Measurements from ENCODE around the gene HNRNPA0. TPM values are rescaled to one million over a fixed set of nuclear protein-coding genes. Genes with fewer than 3 reads are reported as not detected.
A peak's percentile ranks its signal among the peaks of the same experiment; 100 is the strongest.

The HNRNPA0 gene
- total RNA-seq, 4 donors from 2014 or later, result 6.0 to 10.8 (median 9.0) TPM

DNA sequence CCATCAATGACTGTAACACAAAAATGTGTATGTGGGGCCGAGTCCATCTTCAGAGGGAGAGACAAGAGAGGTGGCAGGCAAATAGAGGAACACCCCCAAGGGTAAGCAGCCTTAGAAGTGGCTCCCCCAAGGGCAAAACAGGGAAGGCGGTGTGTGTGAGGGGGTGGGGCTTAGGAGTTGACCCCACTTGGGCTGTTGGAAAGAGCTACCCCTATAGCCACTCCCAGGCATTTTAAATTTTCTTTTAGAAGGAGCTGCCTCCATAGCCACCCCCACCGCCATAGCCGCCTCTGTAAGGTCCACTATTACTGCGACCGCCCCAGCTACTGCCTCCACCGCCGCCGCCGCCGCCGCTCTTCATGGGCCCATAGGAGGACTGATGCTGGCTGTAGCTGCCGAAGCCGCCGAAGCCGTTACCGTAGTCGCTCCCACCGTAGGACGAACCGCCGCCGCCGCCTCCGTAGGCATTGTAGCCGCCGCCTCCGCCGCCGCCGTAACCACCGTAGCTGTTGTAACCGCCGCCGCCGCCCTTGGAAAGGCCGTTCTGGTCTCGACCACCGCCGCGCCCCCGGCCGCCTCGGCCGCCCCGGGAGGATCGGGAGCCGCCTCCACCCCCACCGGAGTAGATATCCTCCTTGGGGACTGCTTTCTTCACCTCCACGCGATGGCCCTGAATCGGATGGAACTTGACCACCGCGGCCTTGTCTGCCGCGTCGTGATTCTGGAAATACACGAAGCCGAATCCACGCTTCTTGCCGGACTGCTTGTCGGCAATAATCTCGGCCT is 1.1 kb downstream of the HNRNPA0 start:
- peak overlapping the region; percentile 96 to 100 (median 98) for H3K27ac ChIP-seq
- intact Hi-C loops (cut with DNase I; ENCODE audit: low total_unique reads), result no loop called here
- in situ Hi-C loops (cut with MboI; ENCODE audit: low pct_ligation_motif_present in 1 of 4, low pct_unique_long_range_greater_than_20kb in 1 of 4, low sequenced_read_pairs in 3 of 4), result no loop called here
- TF ChIP-seq POLR2AphosphoS5 (IDR thresholded peaks at IDR 0.05), result no peak
- TF ChIP-seq, protein P1, sequence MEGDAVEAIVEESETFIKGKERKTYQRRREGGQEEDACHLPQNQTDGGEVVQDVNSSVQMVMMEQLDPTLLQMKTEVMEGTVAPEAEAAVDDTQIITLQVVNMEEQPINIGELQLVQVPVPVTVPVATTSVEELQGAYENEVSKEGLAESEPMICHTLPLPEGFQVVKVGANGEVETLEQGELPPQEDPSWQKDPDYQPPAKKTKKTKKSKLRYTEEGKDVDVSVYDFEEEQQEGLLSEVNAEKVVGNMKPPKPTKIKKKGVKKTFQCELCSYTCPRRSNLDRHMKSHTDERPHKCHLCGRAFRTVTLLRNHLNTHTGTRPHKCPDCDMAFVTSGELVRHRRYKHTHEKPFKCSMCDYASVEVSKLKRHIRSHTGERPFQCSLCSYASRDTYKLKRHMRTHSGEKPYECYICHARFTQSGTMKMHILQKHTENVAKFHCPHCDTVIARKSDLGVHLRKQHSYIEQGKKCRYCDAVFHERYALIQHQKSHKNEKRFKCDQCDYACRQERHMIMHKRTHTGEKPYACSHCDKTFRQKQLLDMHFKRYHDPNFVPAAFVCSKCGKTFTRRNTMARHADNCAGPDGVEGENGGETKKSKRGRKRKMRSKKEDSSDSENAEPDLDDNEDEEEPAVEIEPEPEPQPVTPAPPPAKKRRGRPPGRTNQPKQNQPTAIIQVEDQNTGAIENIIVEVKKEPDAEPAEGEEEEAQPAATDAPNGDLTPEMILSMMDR (IDR thresholded peaks at IDR 0.05), result no peak
- no peak for TF ChIP-seq EP300 (IDR thresholded peaks at IDR 0.05; ENCODE audit: low read depth)
- no peak for TF ChIP-seq POLR2A (IDR thresholded peaks at IDR 0.05)
- peak; percentile 48 for DNase-seq
- peak overlapping the region; percentile 61 to 92 (median 72) for H3K4me3 ChIP-seq
- H3K4me1 ChIP-seq, result peaks cover 22 to 47% (median 37%) of the 10 kb centered on the region in 4 donors
- WGBS, 2 donors (ENCODE audit: low coverage in 1 of 2), result 1 to 4% methylated on average over 2 to 53 of the region's 63 CpGs
- no peaks in the 10 kb centered on the region for H3K9me3 ChIP-seq
- H3K27me3 ChIP-seq, result no peaks in the 10 kb centered on the region
- no peaks in the 10 kb centered on the region for H3K36me3 ChIP-seq

DNA sequence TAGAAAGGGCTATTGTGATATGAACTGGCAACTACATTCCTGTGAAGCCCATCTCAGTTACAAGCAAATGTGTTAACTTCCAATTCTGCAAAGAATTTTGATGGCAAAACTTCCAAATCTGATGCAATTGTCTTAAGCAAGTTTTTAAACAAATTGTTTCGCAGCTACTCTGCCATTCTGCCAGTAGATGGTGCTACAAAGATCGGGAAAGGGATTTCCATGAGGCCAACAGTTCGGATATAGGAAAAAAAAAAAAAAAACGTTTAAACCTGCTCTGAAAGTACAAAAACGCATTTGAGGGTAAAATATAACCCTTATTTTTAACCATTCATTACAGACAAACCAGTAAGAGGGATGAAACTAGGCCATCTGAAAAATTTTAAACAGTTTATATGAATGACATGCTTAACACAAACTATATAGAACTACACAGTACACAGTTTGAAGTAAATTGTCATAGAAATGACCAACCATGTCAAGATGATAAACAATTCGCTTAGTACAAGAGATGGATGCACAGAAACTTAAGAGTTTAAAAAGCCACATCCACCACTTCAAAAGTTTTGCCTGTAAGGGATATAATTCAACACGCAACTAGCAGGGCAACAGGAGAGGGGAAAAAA is 2.2 kb downstream of the HNRNPA0 start:
- WGBS, 2 donors (ENCODE audit: low coverage in 1 of 2), result 0% methylated on average over 7 of the region's 7 CpGs
- Histone ChIP-seq H3K36me3 (no peaks in the 10 kb centered on the region), H3K27ac (peak overlapping the region; percentile 96 to 100 (median 98)), H3K4me1 (peaks cover 22 to 47% (median 37%) of the 10 kb centered on the region in 4 donors), H3K27me3 (no peaks in the 10 kb centered on the region), H3K9me3 (no peaks in the 10 kb centered on the region), H3K4me3 (peak overlapping the region; percentile 24 to 80 (median 62))
- in situ Hi-C loops (cut with MboI; ENCODE audit: low pct_ligation_motif_present in 1 of 4, low pct_unique_long_range_greater_than_20kb in 1 of 4, low sequenced_read_pairs in 3 of 4) (no loop called here), intact Hi-C loops (cut with DNase I; ENCODE audit: low total_unique reads) (no loop called here)
- DNase-seq, result peak; percentile 20
- TF ChIP-seq POLR2A (IDR thresholded peaks at IDR 0.05), result no peak
- no peak for TF ChIP-seq EP300 (IDR thresholded peaks at IDR 0.05; ENCODE audit: low read depth)
- TF ChIP-seq POLR2AphosphoS5 (IDR thresholded peaks at IDR 0.05), result peak in 1 of 3 donors; percentile 32
- TF ChIP-seq, protein P1 (IDR thresholded peaks at IDR 0.05), result peak; percentile 71 to 80 (median 78)

DNA sequence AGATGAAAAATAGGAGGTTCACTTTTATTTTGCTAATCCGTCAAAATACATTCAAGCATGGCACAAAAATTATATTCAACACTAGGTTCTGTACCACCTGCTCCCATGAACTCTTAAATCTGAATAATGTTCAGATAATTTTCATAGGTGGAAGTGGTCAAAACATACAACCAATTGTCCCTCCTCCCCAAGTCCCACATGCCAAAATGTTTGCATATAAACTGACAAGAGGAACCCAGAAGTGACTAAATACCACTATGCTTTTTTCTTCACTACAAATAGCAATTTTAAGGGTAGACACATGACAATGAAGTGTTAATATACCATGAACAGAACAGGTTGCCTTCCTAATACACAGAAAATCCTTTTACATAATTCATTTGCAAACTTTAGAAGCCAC is 3.7 kb downstream of the HNRNPA0 start:
- H3K4me3 ChIP-seq, result no peak overlapping the region
- in situ Hi-C loops (cut with MboI; ENCODE audit: low pct_ligation_motif_present in 1 of 4, low pct_unique_long_range_greater_than_20kb in 1 of 4, low sequenced_read_pairs in 3 of 4), result no loop called here
- no peaks in the 10 kb centered on the region for H3K9me3 ChIP-seq
- no peaks in the 10 kb centered on the region for H3K36me3 ChIP-seq
- 86% methylated on average over 1 of the region's 1 CpG; no CpG with 5 or more reads in 1 of the 2 donors for WGBS, 2 donors (ENCODE audit: low coverage in 1 of 2)
- peaks cover 22 to 47% (median 37%) of the 10 kb centered on the region in 4 donors for H3K4me1 ChIP-seq
- TF ChIP-seq, protein P1 (IDR thresholded peaks at IDR 0.05), result no peak
- TF ChIP-seq POLR2AphosphoS5 (IDR thresholded peaks at IDR 0.05) (no peak), EP300 (IDR thresholded peaks at IDR 0.05; ENCODE audit: low read depth) (no peak), POLR2A (IDR thresholded peaks at IDR 0.05) (no peak)
- no peak overlapping the region for H3K27ac ChIP-seq
- H3K27me3 ChIP-seq, result no peaks in the 10 kb centered on the region
- intact Hi-C loops (cut with DNase I; ENCODE audit: low total_unique reads), result no loop called here
- DNase-seq, result no peak

DNA sequence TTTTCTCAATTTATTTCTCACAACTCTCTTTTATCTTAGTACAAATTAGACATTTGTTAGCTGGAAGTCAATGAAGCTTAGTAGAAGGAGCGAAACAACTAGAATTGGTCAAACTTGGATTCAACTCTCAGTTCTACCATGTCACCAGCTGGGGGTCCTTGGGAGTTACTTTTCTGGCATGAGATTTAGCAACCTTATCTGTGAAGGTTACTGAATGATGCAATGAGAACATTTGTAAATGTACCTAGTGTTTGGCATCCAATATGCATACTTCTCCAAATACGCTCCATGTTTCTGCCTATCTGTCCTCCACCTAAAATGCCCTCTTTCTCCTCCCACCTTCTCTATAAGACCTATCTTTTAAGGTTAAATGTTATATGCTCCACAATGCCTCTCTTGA is 6.3 kb downstream of the HNRNPA0 start:
- H3K9me3 ChIP-seq, result no peaks in the 10 kb centered on the region
- TF ChIP-seq, protein P1 (IDR thresholded peaks at IDR 0.05), result no peak
- no peak for TF ChIP-seq POLR2A (IDR thresholded peaks at IDR 0.05)
- 86 to 100% methylated on average over 2 of the region's 2 CpGs for WGBS, 2 donors (ENCODE audit: low coverage in 1 of 2)
- no peak for DNase-seq
- in situ Hi-C loops (cut with MboI; ENCODE audit: low pct_ligation_motif_present in 1 of 4, low pct_unique_long_range_greater_than_20kb in 1 of 4, low sequenced_read_pairs in 3 of 4) (loop anchor here in 3 of 4 donors (10.0 to 25.0 kb wide), 3 partner anchors 83 to 111 kb away; no protein-coding TSS in a partner anchor), intact Hi-C loops (cut with DNase I; ENCODE audit: low total_unique reads) (no loop called here)
- H3K36me3 ChIP-seq, result no peaks in the 10 kb centered on the region
- H3K27me3 ChIP-seq, result no peaks in the 10 kb centered on the region
- H3K27ac ChIP-seq, result no peak overlapping the region
- peaks cover 22 to 41% (median 33%) of the 10 kb centered on the region in 4 donors for H3K4me1 ChIP-seq
- H3K4me3 ChIP-seq, result no peak overlapping the region

Data from transverse colon (tissue), 4 donors.